ENCODE results near the gene EPB41. TPM values are rescaled to one million over a fixed set of nuclear protein-coding genes. Genes with fewer than 3 reads are reported as not detected.

The EPB41 gene
- total RNA-seq, 2 experiments from 2014 or later = 67.6 to 71.0 TPM

- Mint-ChIP-seq H3K9me3 (peaks cover 2% of the 10 kb centered on the region), H3K27me3 (no peaks in the 10 kb centered on the region), H3K27ac (no peak overlapping the region), H3K4me1 (ENCODE audit: low read depth) (peaks cover 8% of the 10 kb centered on the region), H3K36me3 (peaks cover 2% of the 10 kb centered on the region), H3K4me3 (no peak overlapping the region)
- no peak for DNase-seq
- ChIA-PET CTCF (interaction anchor here (2.1 kb wide), 1 partner anchor 27 kb away, joined by 4 read pairs; no protein-coding TSS in a partner anchor), POLR2A (interaction anchor here (0.6 kb wide), 1 partner anchor 71 kb away, joined by 4 read pairs; no protein-coding TSS in a partner anchor)
- intact Hi-C loops (cut with micrococcal nuclease) = no loop called here
Measured at GRCh38 chr1:28909198-28909597, 5.2 kb upstream of the EPB41 start.

DNA sequence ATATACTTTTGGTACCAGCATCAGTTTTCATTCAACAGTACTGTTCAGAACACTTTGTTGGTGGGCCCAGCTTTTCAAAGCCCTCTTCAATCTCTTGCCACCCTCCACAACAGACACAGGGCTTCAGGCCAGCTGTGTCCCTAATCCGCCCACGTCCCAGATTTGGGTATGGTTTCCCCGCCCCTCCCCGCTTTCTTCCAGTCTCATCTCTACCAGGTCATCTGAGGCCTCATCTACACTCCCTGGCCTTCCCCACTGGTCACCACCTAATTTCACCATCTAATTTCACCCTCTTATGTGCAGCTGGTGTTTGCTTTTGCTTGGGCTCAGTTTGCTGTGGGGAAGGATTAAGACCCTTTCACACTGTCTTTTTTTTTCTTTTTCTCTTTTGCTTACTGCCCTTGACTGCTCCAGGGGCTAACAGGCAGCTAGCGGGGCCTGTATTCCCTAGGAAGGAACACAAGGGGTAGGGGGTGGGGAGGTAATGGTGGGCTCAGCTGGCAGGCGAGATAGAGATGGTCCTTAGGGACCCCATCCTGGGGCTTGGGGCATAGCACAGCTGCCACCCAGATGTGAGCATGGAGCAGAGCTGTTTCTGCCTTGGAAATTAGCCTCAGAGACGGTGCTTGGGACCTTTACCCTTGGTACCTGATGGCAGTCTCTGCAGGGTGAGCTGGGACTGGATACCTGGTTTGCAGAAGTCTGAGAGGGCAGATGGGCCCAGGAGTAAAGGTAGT lies 3.8 kb upstream of the EPB41 start:
- Mint-ChIP-seq H3K4me1 (ENCODE audit: low read depth) (peaks cover 12% of the 10 kb centered on the region), H3K36me3 (no peaks in the 10 kb centered on the region), H3K9me3 (no peaks in the 10 kb centered on the region), H3K27ac (no peak overlapping the region), H3K27me3 (no peaks in the 10 kb centered on the region), H3K4me3 (no peak overlapping the region)
- CTCF ChIA-PET = interaction anchor here (0.6 kb wide), 1 partner anchor 17 kb away, joined by 3 read pairs; no protein-coding TSS in a partner anchor
- no peak for DNase-seq
- intact Hi-C loops (cut with micrococcal nuclease) = no loop called here
- POLR2A ChIA-PET = interaction anchor here (0.8 kb wide), 1 partner anchor 218 kb away, joined by 3 read pairs; no protein-coding TSS in a partner anchor

GRCh38 chr1:28913786-28914227 lies 562 bp upstream of the EPB41 start:
- Mint-ChIP-seq H3K27me3 (no peaks in the 10 kb centered on the region), H3K4me3 (peak overlapping the region; percentile 78), H3K4me1 (ENCODE audit: low read depth) (peaks cover 44% of the 10 kb centered on the region), H3K9me3 (no peaks in the 10 kb centered on the region), H3K36me3 (peaks cover 3% of the 10 kb centered on the region), H3K27ac (peak overlapping the region; percentile 70)
- CTCF ChIA-PET = interaction anchor here (0.6 to 2.3 kb wide), 13 partner anchors 11 to 288 kb away, joined by 3 to 6 read pairs (median 4); partner anchors contain the start of gene YTHDF2
- DNase-seq = no peak
- POLR2A ChIA-PET = interaction anchor here (0.7 to 2.3 kb wide), 9 partner anchors 11 to 268 kb away, joined by 4 to 13 read pairs (median 6); partner anchors contain the start of genes RNU11 and SRSF4
- intact Hi-C loops (cut with micrococcal nuclease) = loop anchor here (1.0 kb wide), 1 partner anchor 29 kb away; no protein-coding TSS in a partner anchor

DNA sequence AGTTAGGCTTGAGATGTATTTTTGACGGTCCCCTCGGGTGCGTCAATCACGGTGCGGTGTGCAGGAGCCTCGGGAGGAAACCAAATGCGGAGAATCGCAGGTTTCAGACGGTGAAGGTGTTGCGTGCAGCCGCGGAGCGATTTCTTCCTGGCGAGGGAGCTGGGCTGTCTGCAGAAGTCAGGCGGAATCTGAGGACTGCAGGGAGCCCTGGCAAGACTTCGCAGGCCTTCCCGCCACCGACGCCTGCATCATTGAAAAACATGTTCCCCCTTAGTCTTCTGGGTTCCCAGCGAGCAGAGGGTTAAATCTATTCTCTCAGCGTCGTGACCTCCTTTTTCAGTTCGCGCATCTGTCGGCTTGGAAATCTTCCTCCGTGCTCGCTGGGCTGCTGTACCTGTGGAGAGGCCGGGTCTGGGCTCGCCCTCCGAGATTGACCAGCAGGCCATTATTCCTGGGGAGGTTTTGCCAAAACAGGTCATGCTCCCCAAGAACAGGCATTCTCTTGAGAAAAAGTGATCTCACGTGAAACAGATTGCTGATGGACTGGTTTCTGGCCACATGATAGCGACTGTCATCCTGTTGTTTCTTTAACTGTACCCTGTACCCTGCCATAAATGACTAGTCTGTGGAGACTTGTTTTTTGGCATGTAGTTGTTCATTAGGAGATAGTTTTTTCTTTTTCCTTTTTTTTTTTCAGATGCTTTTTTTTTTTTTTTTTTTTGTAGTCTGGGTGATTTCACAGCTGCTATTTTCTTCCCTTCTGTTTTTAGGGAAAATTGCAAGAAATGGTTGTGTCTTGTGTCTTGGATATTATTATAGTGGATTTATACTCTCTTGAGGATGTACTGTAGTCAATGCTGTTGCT lies 894 bp downstream of the EPB41 start:
- intact Hi-C loops (cut with micrococcal nuclease) = loop anchor here (1.0 kb wide), 2 partner anchors 12 to 47 kb away; no protein-coding TSS in a partner anchor
- DNase-seq = peak; percentile 64
- H3K4me1 Mint-ChIP-seq (ENCODE audit: low read depth) = peaks cover 56% of the 10 kb centered on the region
- H3K27me3 Mint-ChIP-seq = no peaks in the 10 kb centered on the region
- H3K9me3 Mint-ChIP-seq = no peaks in the 10 kb centered on the region
- H3K36me3 Mint-ChIP-seq = peaks cover 3% of the 10 kb centered on the region
- H3K27ac Mint-ChIP-seq = peak overlapping the region; percentile 93
- ChIA-PET CTCF (interaction anchor here (1.5 to 2.3 kb wide), 2 partner anchors 38 to 118 kb away, joined by 4 to 6 read pairs; no protein-coding TSS in a partner anchor), POLR2A (interaction anchor here (1.9 to 2.3 kb wide), 4 partner anchors 12 to 48 kb away, joined by 5 to 13 read pairs (median 8); no protein-coding TSS in a partner anchor)
- H3K4me3 Mint-ChIP-seq = peak overlapping the region; percentile 98

GRCh38 chr1:28917757-28918118 lies 3.4 kb downstream of the EPB41 start:
- CTCF ChIA-PET = interaction anchor here (0.6 to 1.4 kb wide), 4 partner anchors 9 to 117 kb away, joined by 3 read pairs; no protein-coding TSS in a partner anchor
- Mint-ChIP-seq H3K4me1 (ENCODE audit: low read depth) (peaks cover 65% of the 10 kb centered on the region), H3K36me3 (peaks cover 3% of the 10 kb centered on the region), H3K27me3 (no peaks in the 10 kb centered on the region), H3K9me3 (no peaks in the 10 kb centered on the region), H3K27ac (peak overlapping the region; percentile 62), H3K4me3 (peak overlapping the region; percentile 41)
- peak; percentile 61 for DNase-seq
- intact Hi-C loops (cut with micrococcal nuclease) = no loop called here
- POLR2A ChIA-PET = interaction anchor here (0.7 kb wide), 1 partner anchor 9 kb away, joined by 5 read pairs; no protein-coding TSS in a partner anchor

DNA sequence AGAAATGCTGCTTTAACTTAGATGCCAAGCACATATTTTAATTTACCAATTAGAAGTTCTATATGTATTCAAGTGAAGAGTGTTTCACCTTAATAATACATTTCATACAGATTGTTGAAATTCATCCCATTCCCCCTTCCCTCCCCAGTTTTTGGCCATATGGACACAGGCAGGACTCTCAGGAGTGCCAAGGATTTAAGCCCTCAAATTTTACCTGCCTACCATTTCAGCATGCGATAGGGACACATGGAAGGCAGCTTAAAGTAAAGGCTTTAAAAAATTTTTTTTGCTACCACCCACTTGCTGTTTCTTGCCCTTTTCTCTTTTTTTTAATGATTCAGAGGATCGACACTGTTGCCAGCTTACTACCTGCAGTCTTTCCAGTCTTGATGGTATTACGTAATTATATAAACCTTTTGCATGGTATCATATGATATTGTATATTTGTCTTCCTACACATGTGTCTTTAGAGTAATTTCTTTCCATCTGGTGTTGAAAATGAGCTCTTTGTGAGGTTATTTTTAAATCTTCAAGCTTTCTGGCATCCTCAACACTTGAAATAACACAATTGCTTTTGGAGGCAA lies 7.0 kb downstream of the EPB41 start:
- intact Hi-C loops (cut with micrococcal nuclease) = no loop called here
- H3K4me3 Mint-ChIP-seq = no peak overlapping the region
- H3K36me3 Mint-ChIP-seq = peaks cover 3% of the 10 kb centered on the region
- no peaks in the 10 kb centered on the region for H3K27me3 Mint-ChIP-seq
- H3K9me3 Mint-ChIP-seq = no peaks in the 10 kb centered on the region
- DNase-seq = no peak
- ChIA-PET CTCF (interaction anchor here (0.6 to 1.2 kb wide), 3 partner anchors 10 to 44 kb away, joined by 3 to 4 read pairs (median 3); no protein-coding TSS in a partner anchor), POLR2A (interaction anchor here (0.7 kb wide), 1 partner anchor 260 kb away, joined by 3 read pairs; no protein-coding TSS in a partner anchor)
- peaks cover 62% of the 10 kb centered on the region for H3K4me1 Mint-ChIP-seq (ENCODE audit: low read depth)
- no peak overlapping the region for H3K27ac Mint-ChIP-seq

DNA sequence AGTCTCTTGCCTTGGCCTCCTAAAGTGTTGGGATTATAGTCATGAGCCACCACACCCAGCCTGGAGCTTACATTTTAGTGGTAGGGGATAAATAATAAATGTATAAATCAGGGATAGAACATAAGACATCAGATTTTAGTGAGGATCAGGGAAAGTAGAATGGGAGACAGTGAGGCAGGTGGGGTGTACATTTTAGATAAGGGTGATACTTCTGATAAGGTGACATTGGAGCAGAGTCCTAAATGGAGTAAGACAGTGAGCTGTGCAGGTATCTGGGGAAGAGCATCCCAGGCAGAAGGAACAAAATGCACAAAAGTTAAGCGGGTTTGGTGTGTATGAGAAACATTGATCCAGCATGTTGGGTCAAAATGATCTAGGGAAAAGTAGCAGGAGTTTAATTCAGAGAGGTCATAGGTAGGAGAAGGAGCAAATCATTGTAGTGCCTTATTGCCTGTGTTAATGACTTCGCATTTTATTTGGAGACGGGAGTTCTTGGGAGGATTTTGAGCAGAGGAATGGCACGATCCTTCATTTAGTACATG lies 11.1 kb downstream of the EPB41 start:
- peaks cover 54% of the 10 kb centered on the region for H3K4me1 Mint-ChIP-seq (ENCODE audit: low read depth)

GRCh38 chr1:28926629-28927265 lies 12.4 kb downstream of the EPB41 start:
- Mint-ChIP-seq H3K4me3 (peak overlapping the region; percentile 57), H3K9me3 (no peaks in the 10 kb centered on the region), H3K36me3 (no peaks in the 10 kb centered on the region), H3K27me3 (no peaks in the 10 kb centered on the region), H3K27ac (peak overlapping the region; percentile 85), H3K4me1 (ENCODE audit: low read depth) (peaks cover 55% of the 10 kb centered on the region)
- CTCF ChIA-PET = interaction anchor here (0.7 to 2.4 kb wide), 4 partner anchors 9 to 107 kb away, joined by 3 to 7 read pairs (median 4); no protein-coding TSS in a partner anchor
- DNase-seq = peak; percentile 23
- POLR2A ChIA-PET = interaction anchor here (0.7 to 2.7 kb wide), 3 partner anchors 9 to 23 kb away, joined by 3 to 13 read pairs (median 5); partner anchors contain the start of gene EPB41
- intact Hi-C loops (cut with micrococcal nuclease) = loop anchor here (1.0 to 5.0 kb wide), 3 partner anchors 11 to 46 kb away; no protein-coding TSS in a partner anchor

More for the DNA sequence above, 11.1 kb downstream of the EPB41 start:
- H3K27ac Mint-ChIP-seq = peak overlapping the region; percentile 85
- no peak overlapping the region for H3K4me3 Mint-ChIP-seq
- CTCF ChIA-PET = no interaction called here
- POLR2A ChIA-PET = no interaction called here
- no peaks in the 10 kb centered on the region for H3K36me3 Mint-ChIP-seq
- no peak for DNase-seq
- H3K9me3 Mint-ChIP-seq = no peaks in the 10 kb centered on the region
- no peaks in the 10 kb centered on the region for H3K27me3 Mint-ChIP-seq
- intact Hi-C loops (cut with micrococcal nuclease) = loop anchor here (5.0 kb wide), 1 partner anchor 38 kb away; no protein-coding TSS in a partner anchor

DNA sequence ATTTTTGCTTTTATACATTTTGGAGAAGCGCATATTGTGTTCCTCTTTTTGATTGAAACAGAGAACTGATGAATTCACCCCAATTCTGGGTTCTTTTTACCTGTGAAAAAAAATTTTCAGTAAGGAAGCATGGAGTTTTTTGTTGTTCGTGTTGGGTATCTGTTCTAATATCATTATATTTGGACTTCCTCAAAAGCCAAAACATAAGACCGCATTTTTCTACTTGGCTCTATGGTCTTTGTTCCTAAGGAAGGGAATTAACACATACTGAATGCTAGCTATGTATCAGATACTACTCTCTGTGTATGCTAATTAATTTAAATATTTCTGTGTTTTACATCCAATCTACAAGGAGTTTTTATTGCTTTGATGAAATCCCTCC lies 12.9 kb downstream of the EPB41 start:
- no peaks in the 10 kb centered on the region for H3K27me3 Mint-ChIP-seq

DNA sequence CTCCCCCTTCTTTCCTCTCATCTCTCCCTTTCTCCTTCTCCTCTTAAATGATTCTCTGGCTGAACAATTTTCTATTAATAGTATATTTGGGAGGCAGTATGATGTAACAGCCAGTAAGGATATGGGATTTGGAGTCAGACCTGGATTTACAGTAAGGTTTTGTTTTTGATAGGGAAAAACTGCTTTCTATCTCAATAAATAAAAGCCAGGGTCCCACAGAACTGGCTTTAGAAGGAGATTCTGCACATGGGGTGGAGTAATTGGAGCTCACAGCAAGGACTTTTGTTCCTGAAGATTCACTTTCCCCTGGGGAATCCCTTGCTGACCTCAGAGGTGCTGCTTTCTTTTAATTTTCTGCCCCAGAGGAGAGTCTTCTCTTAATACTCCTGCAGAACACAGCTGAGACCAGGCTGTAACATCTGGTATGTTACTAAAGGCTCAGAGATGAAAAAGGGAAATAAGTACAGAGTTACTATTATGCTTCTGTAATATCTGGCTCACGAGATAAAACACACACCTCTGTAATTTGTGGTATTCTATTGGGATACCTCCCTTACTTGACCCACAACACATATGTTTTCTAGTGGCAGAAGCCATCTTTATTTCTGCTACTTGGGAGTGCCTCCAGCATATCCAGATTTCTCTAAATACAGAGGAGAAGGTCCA lies 13.4 kb downstream of the EPB41 start:
- no peak for DNase-seq
- peaks cover 63% of the 10 kb centered on the region for H3K4me1 Mint-ChIP-seq (ENCODE audit: low read depth)
- H3K4me3 Mint-ChIP-seq = peak overlapping the region; percentile 57
- no peaks in the 10 kb centered on the region for H3K27me3 Mint-ChIP-seq
- intact Hi-C loops (cut with micrococcal nuclease) = loop anchor here (1.0 to 5.0 kb wide), 2 partner anchors 12 to 40 kb away; no protein-coding TSS in a partner anchor
- peak overlapping the region; percentile 85 for H3K27ac Mint-ChIP-seq
- no peaks in the 10 kb centered on the region for H3K36me3 Mint-ChIP-seq
- ChIA-PET CTCF (interaction anchor here (0.7 to 2.4 kb wide), 3 partner anchors 9 to 46 kb away, joined by 3 to 7 read pairs (median 3); no protein-coding TSS in a partner anchor), POLR2A (interaction anchor here (2.7 kb wide), 1 partner anchor 13 kb away, joined by 13 read pairs; the partner anchor contains the start of gene EPB41)
- no peaks in the 10 kb centered on the region for H3K9me3 Mint-ChIP-seq

More for the DNA sequence above, 12.9 kb downstream of the EPB41 start:
- peaks cover 59% of the 10 kb centered on the region for H3K4me1 Mint-ChIP-seq (ENCODE audit: low read depth)
- no peaks in the 10 kb centered on the region for H3K9me3 Mint-ChIP-seq
- POLR2A ChIA-PET = interaction anchor here (1.0 to 2.7 kb wide), 2 partner anchors 10 to 13 kb away, joined by 5 to 13 read pairs; partner anchors contain the start of gene EPB41
- intact Hi-C loops (cut with micrococcal nuclease) = loop anchor here (1.0 to 5.0 kb wide), 2 partner anchors 12 to 40 kb away; no protein-coding TSS in a partner anchor
- H3K27ac Mint-ChIP-seq = peak overlapping the region; percentile 85
- DNase-seq = no peak
- H3K36me3 Mint-ChIP-seq = no peaks in the 10 kb centered on the region
- CTCF ChIA-PET = interaction anchor here (0.7 to 2.4 kb wide), 4 partner anchors 10 to 107 kb away, joined by 3 to 7 read pairs (median 4); no protein-coding TSS in a partner anchor
- H3K4me3 Mint-ChIP-seq = peak overlapping the region; percentile 57
